Measurements from ENCODE around the gene SDHAF1. TPM values are rescaled to one million over a fixed set of nuclear protein-coding genes. Genes with fewer than 3 reads are reported as not detected.

The SDHAF1 gene
- total RNA-seq, 1 donor from 2014 or later: 25.3 TPM

GRCh38 chr19:35959040-35959967 is 35.7 kb upstream of the SDHAF1 start:
- DNase-seq (ENCODE audit: low read depth): no peak
- TF ChIP-seq CTCF (IDR thresholded peaks at IDR 0.05; ENCODE audit: insufficient read depth, low read length, severe bottlenecking): peak; percentile 18
- Histone ChIP-seq H3K36me3 (ENCODE audit: control insufficient read depth, insufficient read depth, low read length) (no peaks in the 10 kb centered on the region), H3K27me3 (ENCODE audit: control insufficient read depth, insufficient read depth, low read length) (peaks cover 17% of the 10 kb centered on the region), H3K4me3 (ENCODE audit: low read depth, low read length) (no peak overlapping the region)
- FAIRE-seq: no peak

- Histone ChIP-seq H3K36me3 (ENCODE audit: control insufficient read depth, insufficient read depth, low read length) (no peaks in the 10 kb centered on the region), H3K27me3 (ENCODE audit: control insufficient read depth, insufficient read depth, low read length) (peaks cover 17% of the 10 kb centered on the region), H3K4me3 (ENCODE audit: low read depth, low read length) (no peak overlapping the region)
- TF ChIP-seq CTCF (IDR thresholded peaks at IDR 0.05; ENCODE audit: insufficient read depth, low read length, severe bottlenecking): no peak
- DNase-seq (ENCODE audit: low read depth) (no peak), FAIRE-seq (no peak)
Measured at GRCh38 chr19:35959968-35960320, 35.0 kb upstream of the SDHAF1 start.

GRCh38 chr19:35960432-35960972 is 34.5 kb upstream of the SDHAF1 start:
- Histone ChIP-seq H3K4me3 (ENCODE audit: low read depth, low read length) (no peak overlapping the region), H3K36me3 (ENCODE audit: control insufficient read depth, insufficient read depth, low read length) (no peaks in the 10 kb centered on the region), H3K27me3 (ENCODE audit: control insufficient read depth, insufficient read depth, low read length) (peaks cover 17% of the 10 kb centered on the region)
- no peak for DNase-seq (ENCODE audit: low read depth)
- no peak for FAIRE-seq
- no peak for TF ChIP-seq CTCF (IDR thresholded peaks at IDR 0.05; ENCODE audit: insufficient read depth, low read length, severe bottlenecking)

GRCh38 chr19:35963514-35963913 is 31.5 kb upstream of the SDHAF1 start:
- TF ChIP-seq CTCF (IDR thresholded peaks at IDR 0.05; ENCODE audit: insufficient read depth, low read length, severe bottlenecking): no peak
- no peaks in the 10 kb centered on the region for H3K36me3 ChIP-seq (ENCODE audit: control insufficient read depth, insufficient read depth, low read length)
- peak; percentile 40 for DNase-seq (ENCODE audit: low read depth)

GRCh38 chr19:35966771-35967170 is 28.2 kb upstream of the SDHAF1 start:
- Histone ChIP-seq H3K27me3 (ENCODE audit: control insufficient read depth, insufficient read depth, low read length) (no peaks in the 10 kb centered on the region), H3K4me3 (ENCODE audit: low read depth, low read length) (no peak overlapping the region), H3K36me3 (ENCODE audit: control insufficient read depth, insufficient read depth, low read length) (no peaks in the 10 kb centered on the region)
- no peak for FAIRE-seq
- no peak for TF ChIP-seq CTCF (IDR thresholded peaks at IDR 0.05; ENCODE audit: insufficient read depth, low read length, severe bottlenecking)
- no peak for DNase-seq (ENCODE audit: low read depth)

More at GRCh38 chr19:35963514-35963913, 31.5 kb upstream of the SDHAF1 start:
- H3K4me3 ChIP-seq (ENCODE audit: low read depth, low read length): no peak overlapping the region
- FAIRE-seq: peak; percentile 43
- peaks cover 13% of the 10 kb centered on the region for H3K27me3 ChIP-seq (ENCODE audit: control insufficient read depth, insufficient read depth, low read length)

All from bronchial epithelial cell (primary cell).